Psoas muscle (tissue), 8 donors: ENCODE measurements around the gene C16orf89. TPM values are rescaled to one million over a fixed set of nuclear protein-coding genes. Genes with fewer than 3 reads are reported as not detected.

Experiments
- ATAC-seq, 4 donors: fragments of 200-7000 bp; cut with Tn5 transposase; one replicate each; pipeline ENCODE4 v1.9.1; 2020; ENCODE audit warnings: moderate library complexity in 3 of 4, mild to moderate bottlenecking in 2 of 4
- DNase-seq, 2 donors: peaks; one replicate each; pipeline ENCODE4 v3.0.0-alpha.2; 2020
- H3K27ac ChIP-seq: fragments of 200-600 bp; one replicate; pipeline ENCODE4 v1.8.0; 2022
- H3K27me3 ChIP-seq, 3 donors: fragments of 200-600 bp in 1 of 3; one replicate each; pipeline versions ENCODE4 v1.6.1 to v1.8.0; 2013 to 2022; ENCODE audit warnings: low read length in 2 of 3, mild to moderate bottlenecking in 2 of 3, moderate library complexity in 1 of 3; ENCODE audit not compliant: insufficient read depth in 3 of 3
- H3K36me3 ChIP-seq, 2 donors: fragments of 200-600 bp in 1 of 2; one replicate each; pipeline versions ENCODE4 v1.6.1 to v1.8.0; 2013 to 2022; ENCODE audit warnings: low read depth in 1 of 2, mild to moderate bottlenecking in 1 of 2, moderate library complexity in 1 of 2; ENCODE audit not compliant: insufficient read depth in 1 of 2
- H3K4me1 ChIP-seq: fragments of 200-600 bp; one replicate; pipeline ENCODE4 v1.8.0; 2022
- H3K4me3 ChIP-seq: fragments of 200-600 bp; one replicate; pipeline ENCODE4 v1.8.0; 2022; ENCODE audit warnings: mild to moderate bottlenecking
- H3K9me3 ChIP-seq: fragments of 200-600 bp; one replicate; pipeline ENCODE4 v1.8.0; 2022
- WGBS, 3 donors: extraction: QIAGEN DNeasy Blood & Tissue Kit; methylation state at CpG; one replicate each; pipeline versions ENCODE4 v1.1.6 to v1.1.7; 2013; 5-methylcytosine and 5-hydroxymethylcytosine counted together
- intact Hi-C, 2 donors: fragments of 100-400 bp; cut with DNase I; formaldehyde crosslinking; loops; one replicate each; pipeline versions ENCODE4 v1.11.0 to v1.14.2; 2022
- polyA plus RNA-seq, 3 donors: library from polyadenylated mRNA; stranded (reverse); fragments of 200-250 nt; gene quantifications; one replicate each; pipeline ENCODE4 v1.2.3, GENCODE V29; 2013
- total RNA-seq, 4 donors: library from RNA; stranded (reverse); fragmentation: NEBNext Ultra II Directional in 2 of 4; extraction: Animal tissue kit (Norgen Biotek cat#: 25700) in 2 of 4; gene quantifications; one replicate each; pipeline versions ENCODE4 v1.2.1 to v1.2.4, GENCODE V29; 2021 to 2023
- TF ChIP-seq, protein P1 (sequence below): fragments of 200-600 bp; IDR thresholded peaks from one replicate; pipeline ENCODE4 v1.8.0; 2022; ENCODE audit warnings: antibody characterized with exemption
- donor health status: healthy with polysubstance abuse.
- donor health status: DM: no; HTN: no; CAD: no; lungs with moderate emphysema.
- donor health status: Bipolar disorder and iron deficiency.
- donor health status: healthy.
- donor health status: DM: yes; HTN: yes; CAD: no.
- donor health status: DM: no; HTN: no; CAD: no.
- donor health status: DM: no; HTN: no; CAD: no.
- donor health status: DM: yes; HTN: yes; CAD: no.

Gene C16orf89
- total and polyA plus RNA-seq, 7 donors = 0.29 to 9.3 (median 0.90) TPM; not detected in 1

DNA sequence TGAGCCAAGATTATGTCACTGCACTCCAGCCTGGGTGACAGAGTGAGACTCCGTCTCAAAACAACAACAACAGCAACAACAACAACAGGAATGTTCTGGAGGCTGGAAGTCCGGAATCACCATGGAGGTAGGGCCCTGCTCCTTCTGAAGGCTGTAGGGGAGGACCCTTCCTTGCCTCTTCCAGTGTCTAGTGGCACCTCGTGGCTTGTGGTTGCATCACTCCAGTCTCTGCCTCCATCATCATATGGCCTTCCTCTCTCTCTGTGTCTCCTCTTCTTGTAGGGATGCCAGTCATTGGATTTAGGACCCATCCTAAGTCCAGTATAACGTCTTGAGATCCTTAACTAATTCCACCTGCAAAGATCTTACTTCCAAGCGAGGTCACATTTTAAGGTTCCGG is 46.0 kb downstream of the C16orf89 start:
- TF ChIP-seq, protein P1, sequence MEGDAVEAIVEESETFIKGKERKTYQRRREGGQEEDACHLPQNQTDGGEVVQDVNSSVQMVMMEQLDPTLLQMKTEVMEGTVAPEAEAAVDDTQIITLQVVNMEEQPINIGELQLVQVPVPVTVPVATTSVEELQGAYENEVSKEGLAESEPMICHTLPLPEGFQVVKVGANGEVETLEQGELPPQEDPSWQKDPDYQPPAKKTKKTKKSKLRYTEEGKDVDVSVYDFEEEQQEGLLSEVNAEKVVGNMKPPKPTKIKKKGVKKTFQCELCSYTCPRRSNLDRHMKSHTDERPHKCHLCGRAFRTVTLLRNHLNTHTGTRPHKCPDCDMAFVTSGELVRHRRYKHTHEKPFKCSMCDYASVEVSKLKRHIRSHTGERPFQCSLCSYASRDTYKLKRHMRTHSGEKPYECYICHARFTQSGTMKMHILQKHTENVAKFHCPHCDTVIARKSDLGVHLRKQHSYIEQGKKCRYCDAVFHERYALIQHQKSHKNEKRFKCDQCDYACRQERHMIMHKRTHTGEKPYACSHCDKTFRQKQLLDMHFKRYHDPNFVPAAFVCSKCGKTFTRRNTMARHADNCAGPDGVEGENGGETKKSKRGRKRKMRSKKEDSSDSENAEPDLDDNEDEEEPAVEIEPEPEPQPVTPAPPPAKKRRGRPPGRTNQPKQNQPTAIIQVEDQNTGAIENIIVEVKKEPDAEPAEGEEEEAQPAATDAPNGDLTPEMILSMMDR = no peak
- DNase-seq = no peak
- Histone ChIP-seq H3K27me3 (peaks cover 0 to 3% (median 0%) of the 10 kb centered on the region in 3 donors), H3K9me3 (no peaks in the 10 kb centered on the region), H3K4me3 (no peak overlapping the region), H3K4me1 (peaks cover 5% of the 10 kb centered on the region), H3K27ac (no peak overlapping the region), H3K36me3 (no peaks in the 10 kb centered on the region)
- WGBS, 3 donors = 72 to 85% (median 79%) methylated on average over 6 of the region's 6 CpGs
- intact Hi-C loops = loop anchor here in 1 of 2 donors (10.0 kb wide), 1 partner anchor 255 kb away; the partner anchor contains the start of gene ZNF500
- ATAC-seq = no peak

DNA sequence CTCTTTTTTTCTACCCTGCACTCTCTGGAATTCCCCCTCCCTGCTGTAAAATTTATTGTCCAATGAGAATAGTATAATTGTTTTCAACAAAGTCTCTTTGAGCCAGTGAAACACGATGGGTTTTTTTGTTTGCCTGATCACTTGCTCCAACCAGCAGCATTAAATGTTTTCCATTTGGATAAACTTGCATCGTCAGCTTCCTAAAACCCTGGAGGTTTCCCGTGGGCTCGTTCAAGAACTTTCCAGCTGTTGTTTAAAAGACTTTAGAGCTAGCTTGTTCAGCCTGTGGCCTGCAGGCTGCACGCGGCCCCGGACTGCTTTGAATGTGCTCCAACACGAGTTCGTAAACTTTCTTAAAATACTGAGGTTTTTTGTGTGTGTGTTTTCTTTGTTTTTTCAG is 47.0 kb downstream of the C16orf89 start:
- no peaks in the 10 kb centered on the region for H3K4me1 ChIP-seq
- H3K4me3 ChIP-seq = no peak overlapping the region
- peaks cover 0 to 3% (median 0%) of the 10 kb centered on the region in 3 donors for H3K27me3 ChIP-seq
- TF ChIP-seq, protein P1 = no peak
- no peaks in the 10 kb centered on the region for H3K36me3 ChIP-seq
- ATAC-seq = no peak
- H3K27ac ChIP-seq = no peak overlapping the region
- H3K9me3 ChIP-seq = no peaks in the 10 kb centered on the region
- intact Hi-C loops = no loop called here
- no peak for DNase-seq
- WGBS, 3 donors = 27 to 39% (median 29%) methylated on average over 9 of the region's 9 CpGs

DNA sequence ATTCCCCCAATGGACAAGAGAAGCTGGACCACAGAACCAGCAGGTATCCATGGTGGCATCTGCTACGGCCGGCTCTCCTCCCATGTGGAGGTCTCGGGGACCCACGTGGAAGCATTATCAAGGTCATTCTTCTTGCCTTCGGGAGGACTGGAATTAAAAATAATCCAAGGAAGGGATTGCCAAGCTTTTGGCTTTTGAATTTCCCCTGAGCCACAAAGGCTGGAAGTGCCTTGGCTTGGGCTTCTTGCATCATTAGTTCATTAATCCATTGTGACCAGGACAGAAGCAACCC is 48.1 kb downstream of the C16orf89 start:
- ATAC-seq = no peak
- H3K9me3 ChIP-seq = no peaks in the 10 kb centered on the region
- TF ChIP-seq, protein P1 = no peak
- intact Hi-C loops = no loop called here
- H3K27ac ChIP-seq = no peak overlapping the region
- WGBS, 3 donors = 73 to 84% (median 75%) methylated on average over 5 of the region's 5 CpGs
- no peaks in the 10 kb centered on the region for H3K4me1 ChIP-seq
- DNase-seq = no peak
- peaks cover 0 to 3% (median 0%) of the 10 kb centered on the region in 3 donors for H3K27me3 ChIP-seq
- H3K36me3 ChIP-seq = no peaks in the 10 kb centered on the region
- H3K4me3 ChIP-seq = no peak overlapping the region

DNA sequence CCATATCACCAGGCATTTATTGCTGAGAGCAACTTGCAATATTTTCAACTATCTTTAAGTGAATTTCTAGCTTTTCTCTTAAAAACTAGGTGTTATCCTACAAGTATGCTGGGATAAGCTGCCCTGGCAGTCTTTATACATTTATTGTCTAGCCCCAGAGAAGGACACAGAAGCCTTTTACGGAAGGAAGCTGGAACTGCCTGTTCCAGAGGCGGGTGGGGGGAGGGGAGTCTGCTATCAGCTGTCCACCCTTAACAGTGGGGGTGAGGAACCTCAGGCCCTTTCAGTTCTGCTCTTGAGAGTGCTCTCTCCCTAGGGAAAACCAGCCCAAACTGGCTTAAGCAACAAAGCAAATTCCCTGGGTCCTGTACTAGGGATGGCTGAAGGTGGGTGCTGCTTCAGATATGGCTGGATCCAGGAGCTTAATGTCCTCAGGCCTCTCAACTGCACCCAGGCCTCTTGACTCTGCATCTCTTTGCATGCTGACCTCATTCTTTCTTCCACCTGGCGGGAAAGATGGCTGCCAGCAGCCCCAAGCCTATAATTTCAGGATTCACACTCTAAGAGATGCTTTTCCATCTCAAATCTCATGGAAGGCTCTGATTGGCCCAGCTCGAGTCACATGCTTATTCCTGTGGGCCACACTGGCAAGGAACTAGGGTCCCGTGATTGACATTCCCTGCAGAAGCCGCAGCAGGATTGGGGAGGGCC is 48.6 kb downstream of the C16orf89 start:
- Histone ChIP-seq H3K36me3 (no peaks in the 10 kb centered on the region), H3K27me3 (peaks cover 0 to 3% (median 0%) of the 10 kb centered on the region in 3 donors), H3K27ac (no peak overlapping the region), H3K9me3 (no peaks in the 10 kb centered on the region), H3K4me3 (no peak overlapping the region), H3K4me1 (no peaks in the 10 kb centered on the region)
- TF ChIP-seq, protein P1 = no peak
- WGBS, 3 donors = 69 to 70% (median 70%) methylated on average over 5 to 6 of the region's 6 CpGs
- intact Hi-C loops = no loop called here
- no peak for DNase-seq
- no peak for ATAC-seq

DNA sequence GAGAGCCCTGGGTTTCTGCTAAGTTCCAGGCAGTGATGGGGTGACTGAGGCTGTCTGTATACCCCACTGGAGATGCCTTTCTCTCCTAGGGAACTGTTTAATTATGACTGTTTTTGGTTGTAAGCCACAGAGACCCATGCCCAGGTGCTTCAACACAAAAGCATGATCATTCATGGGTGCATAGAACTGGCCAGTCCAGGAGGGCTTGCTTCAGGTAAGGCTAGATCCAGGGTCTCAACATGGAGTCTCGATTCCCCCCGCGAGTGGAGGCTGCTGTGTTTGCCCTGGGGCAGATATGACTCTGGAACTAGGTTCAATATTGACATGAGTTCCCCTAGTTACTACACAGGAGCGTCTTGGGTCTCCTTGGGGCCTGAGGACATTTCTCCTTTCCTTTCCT is 49.9 kb downstream of the C16orf89 start:
- Histone ChIP-seq H3K36me3 (no peaks in the 10 kb centered on the region), H3K27me3 (no peaks in the 10 kb centered on the region), H3K27ac (no peak overlapping the region), H3K9me3 (no peaks in the 10 kb centered on the region), H3K4me3 (no peak overlapping the region), H3K4me1 (no peaks in the 10 kb centered on the region)
- intact Hi-C loops = no loop called here
- no peak for DNase-seq
- 90 to 94% (median 93%) methylated on average over 4 of the region's 4 CpGs for WGBS, 3 donors
- TF ChIP-seq, protein P1 = no peak
- no peak for ATAC-seq
